Measurements from ENCODE around the gene STON2.
"Not testable (repeated sequence)": the region's sequence is repeated elsewhere in the genome, so short reads cannot be mapped to it uniquely, and the experiment has no call there.

Gene STON2

GRCh38 chr14:81384900-81385299, 15.2 kb downstream of the STON2 start:
- no peak for DNase-seq (ENCODE audit: low read depth in 2 of 2)

GRCh38 chr14:81382517-81383225, 17.5 kb downstream of the STON2 start:
- no peak for DNase-seq (ENCODE audit: low read depth in 2 of 2)

- DNase-seq (ENCODE audit: low read depth in 2 of 2): not testable (repeated sequence)
These were observed 20.1 kb downstream of the STON2 start for GRCh38 chr14:81380009-81380408.

GRCh38 chr14:81371802-81372201, 28.3 kb downstream of the STON2 start:
- no peak for DNase-seq (ENCODE audit: low read depth in 2 of 2)

- DNase-seq (ENCODE audit: low read depth in 2 of 2): no peak
These were observed 32.6 kb downstream of the STON2 start for GRCh38 chr14:81367563-81367962.

DNA sequence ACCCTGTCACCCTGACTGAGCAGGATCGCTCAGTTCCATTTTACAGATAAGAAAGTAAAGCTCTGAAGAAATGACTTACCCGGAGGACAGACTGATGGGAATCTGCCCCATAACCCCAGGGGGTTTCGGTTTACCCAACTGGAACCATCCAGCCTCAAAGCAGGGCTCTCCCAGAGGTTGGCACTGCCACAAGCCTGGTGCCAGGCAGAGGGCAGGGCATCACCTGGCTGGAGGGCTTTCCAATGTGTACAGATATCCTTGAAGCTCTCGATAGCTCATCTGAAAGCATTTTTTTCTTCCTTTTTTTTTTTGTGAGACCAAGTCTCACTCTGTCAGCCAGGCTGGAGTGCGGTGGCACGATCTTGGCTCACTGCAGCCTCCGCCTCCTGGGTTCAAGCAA, 33.2 kb downstream of the STON2 start:
- no peak for DNase-seq (ENCODE audit: low read depth in 2 of 2)

DNA sequence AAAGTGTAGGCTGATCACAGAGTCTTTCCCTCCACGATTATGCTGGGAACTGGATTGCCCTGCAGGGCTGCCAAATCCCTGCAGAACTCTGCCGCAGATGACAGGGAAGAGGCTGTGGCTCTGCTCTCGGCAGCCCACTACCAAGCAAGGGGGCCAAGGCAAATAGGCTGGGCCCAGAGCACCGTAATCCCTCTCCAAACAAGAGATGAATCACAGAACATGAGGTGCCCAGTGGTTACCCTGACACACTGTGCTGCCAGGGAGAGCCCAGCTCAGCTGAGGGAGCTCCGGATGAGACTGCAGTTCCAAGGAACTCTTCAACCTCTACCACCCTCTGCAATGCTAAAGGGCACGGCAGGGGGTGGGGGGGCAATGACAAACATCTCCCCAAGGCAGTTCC, 33.9 kb downstream of the STON2 start:
- DNase-seq (ENCODE audit: low read depth in 2 of 2): no peak

DNA sequence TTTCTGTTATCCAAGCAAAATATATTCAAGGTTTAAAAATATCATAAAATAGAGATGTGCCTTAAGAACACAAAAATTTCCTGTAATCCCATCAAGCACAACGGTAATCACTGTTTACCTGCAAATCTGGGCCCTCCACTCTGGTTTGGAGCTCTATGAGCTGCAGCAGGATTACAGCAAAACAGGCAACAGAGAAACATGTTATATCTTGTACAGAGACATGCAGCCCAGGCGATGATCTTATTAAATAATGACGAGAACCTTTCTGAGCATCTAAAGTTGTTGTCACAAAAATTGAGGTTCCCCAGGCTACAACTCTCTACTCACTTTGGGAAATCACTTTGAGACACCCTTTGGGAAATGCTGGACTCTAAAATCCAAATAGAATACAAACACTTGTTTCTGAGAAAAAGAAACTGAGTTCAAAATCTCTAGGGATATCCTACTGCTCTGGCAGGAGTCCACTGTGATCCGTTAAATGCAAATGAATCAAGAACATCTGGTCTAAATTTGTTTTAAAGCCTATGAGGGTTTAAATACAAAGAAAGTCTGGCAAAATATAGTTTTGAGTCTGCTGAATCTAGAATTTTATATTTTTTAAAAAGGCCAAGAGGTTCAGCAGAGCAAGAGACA, 36.3 kb downstream of the STON2 start:
- DNase-seq (ENCODE audit: low read depth in 2 of 2): peak; percentile 10 to 16

DNA sequence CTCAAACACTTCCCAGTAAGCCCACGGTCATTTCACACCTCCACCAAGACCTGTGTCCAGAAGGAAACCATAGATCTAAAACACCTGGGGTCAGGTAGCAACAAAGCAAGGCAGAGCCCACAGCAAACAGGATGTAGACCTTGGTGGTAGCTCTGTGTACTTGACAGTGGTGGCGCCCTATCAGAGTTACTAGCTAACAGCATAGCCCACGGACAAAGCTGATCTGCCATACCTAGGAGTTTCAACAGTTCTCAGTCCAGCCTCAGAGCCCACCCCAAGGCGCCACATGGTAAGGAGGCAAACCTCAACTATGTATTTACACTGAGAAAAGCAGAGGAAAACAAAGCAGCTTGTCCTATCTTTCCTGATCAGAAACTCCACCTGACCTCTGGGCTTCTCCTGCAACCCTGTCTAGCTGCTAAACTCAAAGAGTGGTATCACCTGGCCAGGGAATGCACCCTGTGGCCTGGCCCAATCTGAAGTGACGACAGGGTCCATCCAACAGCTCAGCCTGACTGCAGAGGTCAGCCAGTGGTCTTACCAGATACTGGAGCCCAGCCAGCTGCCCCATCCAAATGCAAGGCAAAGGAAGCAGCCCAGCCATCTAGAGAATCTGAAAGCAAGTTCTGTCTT, 46.3 kb downstream of the STON2 start:
- DNase-seq (ENCODE audit: low read depth in 2 of 2): no peak

DNA sequence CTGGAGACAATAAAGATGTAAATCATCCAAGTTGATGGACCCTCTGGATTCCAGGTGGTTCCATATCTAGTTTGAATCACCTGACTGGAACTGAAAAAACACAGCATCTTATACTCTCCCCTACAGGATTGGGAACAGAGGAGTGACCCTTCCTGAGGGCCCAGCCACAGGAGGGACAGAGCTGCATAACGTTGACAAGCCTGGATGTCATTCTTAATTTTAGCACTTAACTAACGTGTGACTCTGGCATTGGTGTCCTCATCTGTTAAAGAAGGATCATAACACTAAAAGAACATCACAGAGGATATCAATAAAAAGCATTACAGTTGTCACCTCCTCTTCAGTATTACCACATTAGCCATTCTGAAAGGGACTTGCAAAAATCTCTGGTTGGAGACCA, 47.7 kb downstream of the STON2 start:
- DNase-seq (ENCODE audit: low read depth in 2 of 2): no peak

DNA sequence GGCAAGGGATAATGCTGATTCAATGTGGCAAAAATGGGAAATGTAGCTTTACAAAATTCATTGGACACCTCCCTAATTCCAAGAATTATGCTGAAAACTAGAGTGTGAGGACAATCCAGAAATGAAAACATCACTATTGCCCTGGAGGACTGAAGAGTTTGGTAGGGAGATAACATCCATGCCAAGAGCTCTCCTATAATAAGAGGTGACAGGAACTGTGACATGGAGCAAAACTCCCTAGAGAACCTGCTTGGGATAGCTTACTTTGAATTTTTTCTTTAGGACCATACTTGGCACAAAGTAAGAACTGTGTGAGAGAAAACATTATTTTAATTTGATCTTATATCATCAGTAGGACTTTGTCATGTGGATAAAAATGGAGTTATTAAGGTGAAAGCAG, 48.9 kb downstream of the STON2 start:
- DNase-seq (ENCODE audit: low read depth in 2 of 2): no peak

- DNase-seq (ENCODE audit: low read depth in 2 of 2): no peak
These were observed 49.6 kb downstream of the STON2 start for GRCh38 chr14:81350344-81351130.

- no peak for DNase-seq (ENCODE audit: low read depth in 2 of 2)
These were observed 52.1 kb downstream of the STON2 start for GRCh38 chr14:81348061-81348460.

DNA sequence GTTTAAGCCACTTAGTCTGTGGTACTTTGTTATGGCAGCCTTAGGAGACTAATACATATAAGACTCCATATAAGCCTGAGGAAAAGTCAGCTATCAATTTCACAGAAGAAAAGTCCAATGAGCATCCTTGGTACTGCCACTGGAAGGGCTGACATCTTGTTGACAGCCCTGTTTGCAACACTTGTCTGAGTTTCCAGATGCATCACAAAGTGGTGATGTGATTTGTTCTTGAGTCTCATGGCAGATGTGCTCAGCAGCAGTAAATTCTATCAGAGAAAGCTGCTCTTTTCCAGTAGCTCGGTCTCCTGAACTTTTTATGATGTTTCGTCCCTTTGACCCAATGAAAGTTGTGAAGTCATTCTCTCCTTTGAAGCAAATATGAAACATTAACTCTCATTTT, 54.3 kb downstream of the STON2 start:
- no peak for DNase-seq (ENCODE audit: low read depth in 2 of 2)

DNA sequence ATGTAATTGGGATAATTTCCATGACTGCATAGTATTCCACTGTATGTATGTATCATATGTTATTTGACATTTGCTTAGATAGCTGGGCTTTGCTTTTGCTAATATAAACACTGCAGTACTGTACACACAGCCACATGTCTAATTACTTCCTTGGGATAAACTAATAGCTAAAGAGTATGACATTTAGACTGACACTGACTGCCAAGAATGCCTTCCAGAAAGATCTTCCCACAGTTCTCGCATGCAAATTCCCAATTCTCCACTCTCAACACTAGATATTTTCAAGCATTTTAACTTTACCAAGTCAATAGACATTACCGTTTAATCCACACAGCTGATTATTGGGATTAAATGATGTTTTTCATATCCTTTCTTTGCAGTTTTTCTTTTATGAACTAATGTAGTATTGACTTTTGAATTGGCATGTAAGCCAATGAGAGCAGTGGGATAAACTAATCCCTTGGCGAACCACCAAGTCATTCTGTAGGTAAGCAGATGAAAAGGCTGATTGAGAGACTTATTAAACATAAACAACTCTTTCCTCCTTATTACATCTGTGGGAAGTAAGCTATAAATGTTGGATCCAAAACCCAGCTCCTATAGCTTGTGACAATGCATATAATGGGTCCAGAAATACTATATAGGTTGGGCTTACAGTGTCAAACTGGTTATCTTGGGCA, 55.5 kb downstream of the STON2 start:
- DNase-seq (ENCODE audit: low read depth in 2 of 2): no peak

DNA sequence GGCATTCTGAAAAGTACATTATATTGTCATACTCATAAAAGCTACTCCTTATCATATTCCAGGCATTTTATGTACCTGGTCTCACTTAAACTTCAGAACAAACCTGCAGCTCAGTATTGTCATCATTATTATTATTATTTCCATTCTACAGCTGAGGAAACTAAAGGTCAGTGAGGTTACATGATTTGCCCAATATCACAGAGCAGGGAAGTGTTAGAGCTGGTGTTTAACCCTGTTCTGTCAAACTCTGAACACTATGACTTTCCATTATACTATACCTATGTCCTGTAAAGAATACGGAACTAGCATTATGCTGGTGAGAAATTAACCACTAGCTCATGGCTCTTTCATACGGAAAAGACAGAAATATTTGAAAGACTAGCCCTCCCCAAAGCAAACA, 56.4 kb downstream of the STON2 start:
- no peak for DNase-seq (ENCODE audit: low read depth in 2 of 2)

GRCh38 chr14:81342850-81343580, 57.1 kb downstream of the STON2 start:
- no peak for DNase-seq (ENCODE audit: low read depth in 2 of 2)

- DNase-seq (ENCODE audit: low read depth in 2 of 2): no peak
These were observed 58.3 kb downstream of the STON2 start for GRCh38 chr14:81341781-81342180.

GRCh38 chr14:81341370-81341769, 58.8 kb downstream of the STON2 start:
- no peak for DNase-seq (ENCODE audit: low read depth in 2 of 2)

DNA sequence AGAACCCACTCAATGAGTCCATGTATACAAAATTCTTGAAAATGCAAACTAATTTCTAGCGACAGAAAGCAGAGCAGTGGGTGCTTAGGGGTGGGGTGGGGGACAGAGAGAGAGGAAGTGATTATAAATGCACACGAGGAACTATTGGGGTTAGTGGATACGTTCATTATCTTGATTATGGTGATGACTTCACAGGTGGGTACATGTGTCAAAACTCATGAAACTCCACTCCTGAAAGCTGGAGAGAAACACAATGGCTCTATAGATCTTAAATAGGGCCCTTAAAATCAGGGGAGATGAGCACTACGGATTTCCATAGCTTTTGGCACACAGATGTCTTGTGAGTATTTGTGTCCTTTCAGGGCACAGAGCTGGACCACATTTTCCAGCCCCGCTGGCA, 59.9 kb downstream of the STON2 start:
- DNase-seq (ENCODE audit: low read depth in 2 of 2): no peak

DNA sequence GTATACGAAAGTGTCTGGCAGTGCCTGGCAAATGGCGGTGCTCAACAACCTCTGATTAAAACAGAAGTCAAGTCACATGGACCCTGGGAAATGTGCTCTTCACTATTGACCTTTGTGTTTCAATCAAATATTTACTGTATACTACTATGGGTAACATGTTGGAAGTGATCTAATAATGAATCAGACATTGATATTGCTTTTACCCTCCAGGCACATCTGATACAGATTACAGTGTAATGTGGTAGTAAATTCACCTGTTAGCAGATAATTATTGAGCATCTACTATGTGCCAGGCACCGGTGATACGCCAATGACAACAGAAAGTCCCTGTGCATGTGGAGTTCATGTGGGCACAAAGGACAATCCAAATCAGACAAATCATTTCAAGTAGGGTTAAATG, 63.1 kb downstream of the STON2 start:
- no peak for DNase-seq (ENCODE audit: low read depth in 2 of 2)

All from fibroblast of skin of left biceps (primary cell).